ENCODE measurements around the gene MED23. TPM values are rescaled to one million over a fixed set of nuclear protein-coding genes. Genes with fewer than 3 reads are reported as not detected.

Gene MED23
- total RNA-seq, 1 donor from 2014 or later, result 37.3 TPM

DNA sequence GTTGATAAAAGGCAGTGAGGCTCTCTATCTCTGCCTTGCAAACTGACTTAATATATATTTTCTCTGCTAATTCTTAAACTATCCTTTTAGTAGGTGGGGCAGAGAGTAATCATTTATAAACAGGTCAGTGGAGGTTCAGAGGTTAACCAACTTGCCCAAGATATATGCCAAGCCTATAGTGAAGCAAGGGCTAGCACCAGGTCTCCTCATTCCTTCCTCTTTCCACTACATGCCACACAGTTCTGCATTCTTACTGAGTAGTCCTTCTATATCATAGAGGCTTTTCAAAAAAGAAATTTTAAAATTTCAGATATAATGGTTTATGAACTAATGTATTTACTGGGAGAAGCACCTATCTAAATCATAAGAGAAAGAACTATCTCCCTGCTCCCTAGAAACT lies 46.5 kb downstream of the MED23 start:
- Mint-ChIP-seq H3K9me3 (no peaks in the 10 kb centered on the region), H3K36me3 (peaks cover 8% of the 10 kb centered on the region), H3K27ac (no peak overlapping the region), H3K4me3 (no peak overlapping the region), H3K27me3 (ENCODE audit: insufficient read depth, low read depth) (no peaks in the 10 kb centered on the region), H3K4me1 (no peaks in the 10 kb centered on the region)
- no peaks in the 10 kb centered on the region for H3F3A ChIP-seq (ENCODE audit: low read depth)
- no peaks in the 10 kb centered on the region for H3K9me3 ChIP-seq (ENCODE audit: low read depth)
- TF ChIP-seq EZH2 (IDR thresholded peaks at IDR 0.05) (no peak), EZH2phosphoT487 (IDR thresholded peaks at IDR 0.05) (no peak)
- TF ChIP-seq, protein P1, sequence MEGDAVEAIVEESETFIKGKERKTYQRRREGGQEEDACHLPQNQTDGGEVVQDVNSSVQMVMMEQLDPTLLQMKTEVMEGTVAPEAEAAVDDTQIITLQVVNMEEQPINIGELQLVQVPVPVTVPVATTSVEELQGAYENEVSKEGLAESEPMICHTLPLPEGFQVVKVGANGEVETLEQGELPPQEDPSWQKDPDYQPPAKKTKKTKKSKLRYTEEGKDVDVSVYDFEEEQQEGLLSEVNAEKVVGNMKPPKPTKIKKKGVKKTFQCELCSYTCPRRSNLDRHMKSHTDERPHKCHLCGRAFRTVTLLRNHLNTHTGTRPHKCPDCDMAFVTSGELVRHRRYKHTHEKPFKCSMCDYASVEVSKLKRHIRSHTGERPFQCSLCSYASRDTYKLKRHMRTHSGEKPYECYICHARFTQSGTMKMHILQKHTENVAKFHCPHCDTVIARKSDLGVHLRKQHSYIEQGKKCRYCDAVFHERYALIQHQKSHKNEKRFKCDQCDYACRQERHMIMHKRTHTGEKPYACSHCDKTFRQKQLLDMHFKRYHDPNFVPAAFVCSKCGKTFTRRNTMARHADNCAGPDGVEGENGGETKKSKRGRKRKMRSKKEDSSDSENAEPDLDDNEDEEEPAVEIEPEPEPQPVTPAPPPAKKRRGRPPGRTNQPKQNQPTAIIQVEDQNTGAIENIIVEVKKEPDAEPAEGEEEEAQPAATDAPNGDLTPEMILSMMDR (IDR thresholded peaks at IDR 0.05), result no peak
- H3K4me3 ChIP-seq, result no peak overlapping the region
- H3K4me2 ChIP-seq, result no peak overlapping the region
- no peak overlapping the region for H2AFZ ChIP-seq (replicated peaks)
- H3K27me3 ChIP-seq, result no peaks in the 10 kb centered on the region
- no peak overlapping the region for H3K9ac ChIP-seq
- H3K36me3 ChIP-seq, result no peaks in the 10 kb centered on the region
- no peaks in the 10 kb centered on the region for H4K20me1 ChIP-seq (ENCODE audit: low read depth)
- no peaks in the 10 kb centered on the region for H3K4me1 ChIP-seq
- no peak overlapping the region for H3K27ac ChIP-seq
- H3K79me2 ChIP-seq (ENCODE audit: low read depth), result no peaks in the 10 kb centered on the region
- DNase-seq (ENCODE audit: low spot score), result no peak

DNA sequence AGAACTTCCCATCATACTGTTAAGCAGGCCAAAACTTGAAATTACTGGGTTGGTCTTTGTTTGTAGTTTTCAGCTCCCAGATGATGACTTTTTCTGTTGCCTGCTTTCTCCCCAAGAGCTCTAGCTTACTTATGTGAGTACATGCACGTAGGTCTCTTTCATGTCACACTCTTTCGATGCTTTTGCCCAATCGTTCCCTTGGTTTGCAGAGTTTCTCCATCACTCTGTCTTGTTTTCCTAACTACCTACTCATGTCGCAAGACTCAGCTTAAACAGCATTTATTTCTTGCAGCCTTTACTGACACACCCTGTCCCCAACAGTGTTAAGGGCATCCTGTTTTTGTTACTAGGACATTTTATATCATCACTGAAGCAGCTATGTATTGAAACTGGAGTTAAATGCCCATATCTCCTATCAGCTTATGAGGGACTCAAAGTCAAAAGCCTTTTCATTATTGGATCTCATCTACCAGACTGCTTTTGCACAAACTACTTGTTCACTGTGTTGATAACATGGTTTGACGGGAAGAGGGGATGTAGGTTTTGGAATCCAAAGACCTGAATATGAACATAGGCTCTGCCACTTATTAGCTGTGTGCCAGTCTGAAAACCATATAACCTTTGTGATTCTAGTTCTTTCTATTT lies 52.1 kb downstream of the MED23 start:
- Mint-ChIP-seq H3K27me3 (ENCODE audit: insufficient read depth, low read depth) (no peaks in the 10 kb centered on the region), H3K36me3 (peaks cover 9% of the 10 kb centered on the region), H3K27ac (no peak overlapping the region), H3K9me3 (no peaks in the 10 kb centered on the region), H3K4me1 (no peaks in the 10 kb centered on the region), H3K4me3 (no peak overlapping the region)
- Histone ChIP-seq H4K20me1 (ENCODE audit: low read depth) (no peaks in the 10 kb centered on the region), H3K9me3 (ENCODE audit: low read depth) (no peaks in the 10 kb centered on the region), H3K4me1 (no peaks in the 10 kb centered on the region), H3K9ac (no peak overlapping the region), H3K36me3 (no peaks in the 10 kb centered on the region), H3K4me2 (no peak overlapping the region), H3K27ac (no peak overlapping the region), H3F3A (ENCODE audit: low read depth) (no peaks in the 10 kb centered on the region), H3K79me2 (ENCODE audit: low read depth) (no peaks in the 10 kb centered on the region), H3K4me3 (no peak overlapping the region), H2AFZ (replicated peaks) (no peak overlapping the region), H3K27me3 (no peaks in the 10 kb centered on the region)
- TF ChIP-seq EZH2 (IDR thresholded peaks at IDR 0.05), result no peak
- TF ChIP-seq EZH2phosphoT487 (IDR thresholded peaks at IDR 0.05), result no peak
- TF ChIP-seq, protein P1 (IDR thresholded peaks at IDR 0.05), result no peak
- no peak for DNase-seq (ENCODE audit: low spot score)

DNA sequence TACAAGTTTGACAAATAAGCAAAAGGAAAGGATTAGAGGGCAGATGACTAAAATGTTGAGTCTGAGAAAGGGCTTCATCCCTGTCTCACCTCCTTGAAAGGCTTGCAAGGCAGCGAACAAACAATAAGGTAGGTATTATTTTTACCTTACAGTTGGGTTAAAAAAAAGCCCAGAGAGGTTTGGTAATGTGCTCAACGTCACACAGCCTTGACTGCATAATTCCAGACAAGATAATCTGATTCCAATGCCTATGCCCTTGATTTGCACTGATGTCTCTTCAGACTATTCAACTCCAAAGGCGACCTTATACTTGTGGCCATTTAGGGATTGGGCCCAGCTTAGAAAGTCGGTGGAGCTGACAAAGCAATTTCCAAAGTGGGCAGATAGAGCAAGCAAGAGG lies 53.4 kb downstream of the MED23 start:
- Histone ChIP-seq H3F3A (ENCODE audit: low read depth) (no peaks in the 10 kb centered on the region), H3K9ac (no peak overlapping the region), H3K36me3 (no peaks in the 10 kb centered on the region), H3K9me3 (ENCODE audit: low read depth) (no peaks in the 10 kb centered on the region), H3K4me1 (no peaks in the 10 kb centered on the region), H3K27ac (no peak overlapping the region), H3K4me2 (no peak overlapping the region), H3K4me3 (no peak overlapping the region), H3K27me3 (no peaks in the 10 kb centered on the region), H3K79me2 (ENCODE audit: low read depth) (no peaks in the 10 kb centered on the region), H2AFZ (replicated peaks) (no peak overlapping the region), H4K20me1 (ENCODE audit: low read depth) (no peaks in the 10 kb centered on the region)
- no peak for DNase-seq (ENCODE audit: low spot score)
- Mint-ChIP-seq H3K27me3 (ENCODE audit: insufficient read depth, low read depth) (no peaks in the 10 kb centered on the region), H3K9me3 (no peaks in the 10 kb centered on the region), H3K27ac (no peak overlapping the region), H3K4me1 (no peaks in the 10 kb centered on the region), H3K4me3 (no peak overlapping the region), H3K36me3 (peaks cover 5% of the 10 kb centered on the region)
- TF ChIP-seq EZH2 (IDR thresholded peaks at IDR 0.05), result no peak
- TF ChIP-seq, protein P1 (IDR thresholded peaks at IDR 0.05), result no peak
- TF ChIP-seq EZH2phosphoT487 (IDR thresholded peaks at IDR 0.05), result no peak

Measured in neural progenitor cell (in vitro differentiated cells).